Cardiac fibroblast (primary cell): ENCODE results near the gene FDX1.
A peak's percentile ranks its signal among the peaks of the same experiment; 100 is the strongest.

Experiments used
- DNase-seq, 2 donors: peaks; one replicate each; pipeline versions ENCODE4 v3.0.0 to v3.0.0-alpha.2; 2010; ENCODE audit warnings: low read depth in 2 of 2
- H3K4me3 ChIP-seq, 2 donors: replicated peaks in 1 of 2; 1 replicate in 1 of 2; 2 replicates in 1 of 2; pipeline ENCODE4 v1.5.1; 2011; ENCODE audit warnings: low read depth in 2 of 2, low read length in 2 of 2, mild to moderate bottlenecking in 2 of 2, moderate library complexity in 1 of 2
- CTCF ChIP-seq: IDR thresholded peaks from one replicate; pipeline ENCODE4 v1.5.1; 2011; ENCODE audit warnings: low read depth, mild to moderate bottlenecking, low read length, inconsistent platforms

Gene FDX1

GRCh38 chr11:110454609-110455008, 24.9 kb downstream of the FDX1 start:
- no peak for TF ChIP-seq CTCF
- no peak for DNase-seq
- no peak overlapping the region for H3K4me3 ChIP-seq

- TF ChIP-seq CTCF = no peak
- no peak overlapping the region for H3K4me3 ChIP-seq
- no peak for DNase-seq
Measured at GRCh38 chr11:110455718-110456117, 26.0 kb downstream of the FDX1 start.

- DNase-seq = peak; percentile 75 to 77
- H3K4me3 ChIP-seq = no peak overlapping the region
- TF ChIP-seq CTCF = peak; percentile 68
Measured at GRCh38 chr11:110463153-110463552, 33.4 kb downstream of the FDX1 start.

GRCh38 chr11:110465231-110465630, 35.5 kb downstream of the FDX1 start:
- no peak for TF ChIP-seq CTCF
- H3K4me3 ChIP-seq = no peak overlapping the region
- no peak for DNase-seq

GRCh38 chr11:110467556-110467955, 37.8 kb downstream of the FDX1 start:
- no peak for DNase-seq
- TF ChIP-seq CTCF = no peak
- no peak overlapping the region for H3K4me3 ChIP-seq

- no peak for TF ChIP-seq CTCF
- no peak overlapping the region for H3K4me3 ChIP-seq
- no peak for DNase-seq
Measured at GRCh38 chr11:110468121-110468520, 38.4 kb downstream of the FDX1 start.

GRCh38 chr11:110469127-110469526, 39.4 kb downstream of the FDX1 start:
- peak in 1 of 2 donors; percentile 42 for DNase-seq
- no peak overlapping the region for H3K4me3 ChIP-seq
- no peak for TF ChIP-seq CTCF
